Activated CD8-positive, alpha-beta memory T cell treated with anti-CD3 and anti-CD28 coated beads, Interleukin-2, amount 10 ng/mL, durations not matched to agents 7 days and 5 days (primary cell): Measurements from ENCODE around the gene PLA2G4D. TPM values are rescaled to one million over a fixed set of nuclear protein-coding genes. Genes with fewer than 3 reads are reported as not detected.

Experiments used
- ATAC-seq: fragments of 150-1000 bp; cut with Tn5 transposase; one replicate; pipeline ENCODE4 v1.10.0; 2021; ENCODE audit warnings: moderate library complexity
- CTCF ChIA-PET: fragments of 350-600 bp; sonication (Branson Sonifier 250); formaldehyde crosslinking; loops from one replicate; lab custom pipeline; 2021; ENCODE audit warnings: antibody characterized with exemption; lab: Charles Lee
- DNase-seq: peaks from one replicate; pipeline ENCODE4 v3.0.0-alpha.2; 2020
- H3K27ac Mint-ChIP-seq: one replicate; pipeline ENCODE4 v1.8.0; 2021; ENCODE audit warnings: mild to moderate bottlenecking, mixed read lengths
- H3K27me3 Mint-ChIP-seq: one replicate; pipeline ENCODE4 v1.8.0; 2021; ENCODE audit warnings: mixed read lengths
- H3K36me3 Mint-ChIP-seq: one replicate; pipeline ENCODE4 v1.8.0; 2021; ENCODE audit warnings: mild to moderate bottlenecking, mixed read lengths
- H3K4me1 Mint-ChIP-seq: one replicate; pipeline ENCODE4 v1.8.0; 2021; ENCODE audit warnings: mixed read lengths
- H3K4me3 Mint-ChIP-seq: one replicate; pipeline ENCODE4 v1.8.0; 2021; ENCODE audit warnings: mild to moderate bottlenecking, moderate library complexity, mixed read lengths
- H3K9me3 Mint-ChIP-seq: one replicate; pipeline ENCODE4 v1.8.0; 2022; ENCODE audit warnings: low read depth, mixed read lengths
- total RNA-seq, 2 experiments: library from RNA; stranded (reverse); gene quantifications; one replicate each; pipeline ENCODE4 v1.2.3, GENCODE V29; 2021

Gene PLA2G4D
- total RNA-seq, 2 experiments from 2014 or later = not detected

- ATAC-seq = no peak
- Mint-ChIP-seq H3K4me3 (no peak overlapping the region), H3K27me3 (peaks cover 20% of the 10 kb centered on the region), H3K9me3 (no peaks in the 10 kb centered on the region), H3K27ac (no peak overlapping the region), H3K36me3 (no peaks in the 10 kb centered on the region), H3K4me1 (peaks cover 5% of the 10 kb centered on the region)
- no peak for DNase-seq
- CTCF ChIA-PET = interaction anchor here (1.2 kb wide), 1 partner anchor 12 kb away, joined by 3 read pairs; no protein-coding TSS in a partner anchor
Observed at GRCh38 chr15:42048080-42048820, 46.1 kb downstream of the PLA2G4D start.

- DNase-seq (no peak), ATAC-seq (no peak)
- no peak overlapping the region for H3K4me3 Mint-ChIP-seq
- H3K36me3 Mint-ChIP-seq = no peaks in the 10 kb centered on the region
- no peaks in the 10 kb centered on the region for H3K9me3 Mint-ChIP-seq
- peaks cover 5% of the 10 kb centered on the region for H3K4me1 Mint-ChIP-seq
- CTCF ChIA-PET = interaction anchor here (1.7 kb wide), 1 partner anchor 56 kb away, joined by 5 read pairs; no protein-coding TSS in a partner anchor
- H3K27me3 Mint-ChIP-seq = peaks cover 8% of the 10 kb centered on the region
- H3K27ac Mint-ChIP-seq = no peak overlapping the region
Observed at GRCh38 chr15:42046597-42046996, 47.8 kb downstream of the PLA2G4D start.

GRCh38 chr15:42045211-42045615, 49.1 kb downstream of the PLA2G4D start:
- DNase-seq (no peak), ATAC-seq (no peak)
- Mint-ChIP-seq H3K9me3 (no peaks in the 10 kb centered on the region), H3K4me3 (no peak overlapping the region), H3K27me3 (peaks cover 2% of the 10 kb centered on the region), H3K27ac (no peak overlapping the region), H3K36me3 (no peaks in the 10 kb centered on the region), H3K4me1 (peaks cover 5% of the 10 kb centered on the region)
- CTCF ChIA-PET = interaction anchor here (1.7 kb wide), 1 partner anchor 55 kb away, joined by 5 read pairs; no protein-coding TSS in a partner anchor

GRCh38 chr15:42042602-42043400, 51.6 kb downstream of the PLA2G4D start:
- Mint-ChIP-seq H3K9me3 (no peaks in the 10 kb centered on the region), H3K4me1 (peaks cover 5% of the 10 kb centered on the region), H3K27me3 (peaks cover 3% of the 10 kb centered on the region), H3K4me3 (no peak overlapping the region), H3K36me3 (no peaks in the 10 kb centered on the region), H3K27ac (no peak overlapping the region)
- DNase-seq (no peak), ATAC-seq (no peak)
- CTCF ChIA-PET = interaction anchor here (0.6 kb wide), 1 partner anchor 49 kb away, joined by 3 read pairs; no protein-coding TSS in a partner anchor

GRCh38 chr15:42038401-42038800, 56.0 kb downstream of the PLA2G4D start:
- CTCF ChIA-PET = no interaction called here

GRCh38 chr15:42037656-42038055, 56.7 kb downstream of the PLA2G4D start:
- DNase-seq = no peak
- Mint-ChIP-seq H3K27ac (no peak overlapping the region), H3K9me3 (no peaks in the 10 kb centered on the region), H3K4me1 (peaks cover 6% of the 10 kb centered on the region), H3K27me3 (peaks cover 3% of the 10 kb centered on the region), H3K4me3 (no peak overlapping the region), H3K36me3 (no peaks in the 10 kb centered on the region)
- CTCF ChIA-PET = no interaction called here
- no peak for ATAC-seq

More at GRCh38 chr15:42038401-42038800, 56.0 kb downstream of the PLA2G4D start:
- no peak for DNase-seq
- Mint-ChIP-seq H3K4me3 (no peak overlapping the region), H3K27me3 (peaks cover 3% of the 10 kb centered on the region), H3K4me1 (peaks cover 6% of the 10 kb centered on the region), H3K27ac (no peak overlapping the region), H3K9me3 (no peaks in the 10 kb centered on the region), H3K36me3 (no peaks in the 10 kb centered on the region)
- ATAC-seq = no peak

GRCh38 chr15:42036966-42037365, 57.4 kb downstream of the PLA2G4D start:
- no peak for ATAC-seq
- Mint-ChIP-seq H3K27me3 (peaks cover 3% of the 10 kb centered on the region), H3K4me3 (no peak overlapping the region), H3K4me1 (peaks cover 6% of the 10 kb centered on the region), H3K36me3 (no peaks in the 10 kb centered on the region), H3K9me3 (no peaks in the 10 kb centered on the region), H3K27ac (no peak overlapping the region)
- CTCF ChIA-PET = interaction anchor here (1.0 kb wide), 1 partner anchor 18 kb away, joined by 3 read pairs; no protein-coding TSS in a partner anchor
- DNase-seq = no peak

GRCh38 chr15:42036112-42036905, 58.1 kb downstream of the PLA2G4D start:
- peaks cover 7% of the 10 kb centered on the region for H3K27me3 Mint-ChIP-seq
- no peaks in the 10 kb centered on the region for H3K36me3 Mint-ChIP-seq
- peaks cover 6% of the 10 kb centered on the region for H3K4me1 Mint-ChIP-seq
- CTCF ChIA-PET = interaction anchor here (1.0 kb wide), 1 partner anchor 19 kb away, joined by 3 read pairs; no protein-coding TSS in a partner anchor
- DNase-seq (no peak), ATAC-seq (no peak)
- H3K9me3 Mint-ChIP-seq = no peaks in the 10 kb centered on the region
- H3K27ac Mint-ChIP-seq = no peak overlapping the region
- no peak overlapping the region for H3K4me3 Mint-ChIP-seq

GRCh38 chr15:42035435-42035761, 59.0 kb downstream of the PLA2G4D start:
- Mint-ChIP-seq H3K27me3 (peaks cover 7% of the 10 kb centered on the region), H3K27ac (no peak overlapping the region)
- ATAC-seq = no peak

GRCh38 chr15:42034628-42035434, 59.5 kb downstream of the PLA2G4D start:
- Mint-ChIP-seq H3K4me1 (peaks cover 6% of the 10 kb centered on the region), H3K9me3 (no peaks in the 10 kb centered on the region), H3K4me3 (no peak overlapping the region), H3K27me3 (peaks cover 9% of the 10 kb centered on the region), H3K36me3 (no peaks in the 10 kb centered on the region), H3K27ac (no peak overlapping the region)
- DNase-seq = no peak
- ATAC-seq = no peak
- CTCF ChIA-PET = no interaction called here

More at GRCh38 chr15:42035435-42035761, 59.0 kb downstream of the PLA2G4D start:
- no peak for DNase-seq
- Mint-ChIP-seq H3K4me3 (no peak overlapping the region), H3K4me1 (peaks cover 6% of the 10 kb centered on the region), H3K9me3 (no peaks in the 10 kb centered on the region), H3K36me3 (no peaks in the 10 kb centered on the region)
- CTCF ChIA-PET = no interaction called here

GRCh38 chr15:42033214-42033873, 61.0 kb downstream of the PLA2G4D start:
- Mint-ChIP-seq H3K27me3 (peaks cover 16% of the 10 kb centered on the region), H3K9me3 (no peaks in the 10 kb centered on the region), H3K27ac (no peak overlapping the region), H3K36me3 (no peaks in the 10 kb centered on the region), H3K4me3 (no peak overlapping the region), H3K4me1 (peaks cover 6% of the 10 kb centered on the region)
- CTCF ChIA-PET = interaction anchor here (0.7 kb wide), 1 partner anchor 26 kb away, joined by 3 read pairs; no protein-coding TSS in a partner anchor
- no peak for DNase-seq
- ATAC-seq = no peak
